Cardiac septum (tissue), 1 donor: ENCODE results near the gene CDH11. TPM values are rescaled to one million over a fixed set of nuclear protein-coding genes. Genes with fewer than 3 reads are reported as not detected.

Source experiments
- DNase-seq: peaks from one replicate; pipeline ENCODE4 v3.0.0-alpha.2; 2020; ENCODE audit warnings: low spot score
- intact Hi-C: fragments of 100-400 bp; cut with DNase I; formaldehyde crosslinking; loops from one replicate; pipeline ENCODE4 v1.14.0; 2022
- total RNA-seq: library from RNA; stranded (reverse); fragmentation: NEBNext Ultra II Directional; extraction: Animal tissue kit (Norgen Biotek cat#: 25700); gene quantifications from one replicate; pipeline ENCODE4 v1.2.1, GENCODE V29; 2021
- donor health status: DM: no; HTN: no; CAD: no.

The CDH11 gene
- total RNA-seq, 1 donor from 2014 or later, result 26.1 TPM

DNA sequence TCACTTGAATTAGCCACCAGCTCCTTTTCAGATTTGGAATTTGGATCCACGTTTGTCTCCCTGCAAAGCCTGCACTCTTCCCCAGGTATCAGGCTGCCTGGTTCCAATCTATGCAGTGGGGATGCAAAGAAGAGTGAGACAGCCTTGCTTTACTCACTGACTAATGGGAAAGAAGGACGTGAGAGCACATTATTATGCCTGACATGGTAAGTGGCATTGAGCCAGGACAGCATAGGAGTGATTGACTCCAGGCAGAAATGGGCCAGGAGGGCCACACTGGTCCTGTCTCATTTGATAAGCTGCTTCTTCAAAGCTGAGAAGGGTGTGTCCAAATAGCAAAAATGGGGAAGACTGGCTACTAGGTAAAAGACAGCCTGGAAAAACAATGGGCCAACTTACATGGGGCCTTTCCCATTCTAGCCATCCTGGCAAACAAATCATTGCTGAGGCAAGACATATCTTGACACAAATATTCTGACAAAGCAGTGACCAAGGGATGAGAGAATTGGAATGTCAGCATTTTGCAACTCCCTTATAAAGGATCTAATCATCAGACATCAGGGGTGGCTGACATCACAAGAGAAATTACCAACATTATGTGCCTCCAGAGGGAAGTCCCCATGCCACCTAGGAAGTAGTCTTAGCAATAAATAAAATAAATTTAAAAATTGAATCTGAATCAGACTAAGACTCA, 38.6 kb downstream of the CDH11 start:
- no peak for DNase-seq
- intact Hi-C loops, result no loop called here

DNA sequence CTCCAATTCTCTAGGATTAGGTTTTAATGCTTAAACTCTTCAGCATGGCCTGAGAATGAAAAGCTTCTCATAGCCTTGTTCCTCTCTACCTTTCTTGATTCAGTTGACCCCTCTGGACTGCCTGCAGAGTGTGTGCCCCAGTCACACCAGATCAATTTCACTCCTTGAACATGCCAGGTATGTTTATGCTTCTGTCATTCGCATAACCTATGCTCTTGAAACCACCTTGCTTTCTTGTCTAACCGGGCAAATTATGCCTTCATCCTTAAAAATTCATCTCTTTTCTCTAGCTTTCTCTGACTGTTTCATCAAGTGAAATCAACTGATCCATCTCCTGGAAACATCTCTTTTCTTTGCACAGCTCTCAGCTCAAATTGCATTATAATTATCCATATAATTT, 42.3 kb downstream of the CDH11 start:
- DNase-seq, result no peak
- intact Hi-C loops, result no loop called here

DNA sequence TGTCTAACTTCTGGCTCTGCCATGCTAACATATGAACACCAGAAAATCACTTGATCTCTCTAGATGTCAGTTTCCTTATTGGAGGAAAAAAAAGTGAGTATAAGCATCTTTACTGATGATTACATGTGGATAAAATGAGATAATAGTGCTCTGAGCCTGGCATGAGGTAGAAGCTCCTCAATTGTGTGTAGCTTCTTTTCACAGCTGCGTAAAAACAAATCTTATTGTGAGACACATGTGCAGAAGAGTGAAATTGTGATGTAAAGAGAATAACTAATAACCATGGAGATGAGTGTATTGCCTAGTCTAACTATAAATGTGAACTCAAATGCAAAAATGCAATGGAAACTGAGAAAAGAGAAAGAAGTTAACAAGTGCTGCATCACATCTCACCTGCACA, 44.7 kb downstream of the CDH11 start:
- intact Hi-C loops, result no loop called here
- no peak for DNase-seq

DNA sequence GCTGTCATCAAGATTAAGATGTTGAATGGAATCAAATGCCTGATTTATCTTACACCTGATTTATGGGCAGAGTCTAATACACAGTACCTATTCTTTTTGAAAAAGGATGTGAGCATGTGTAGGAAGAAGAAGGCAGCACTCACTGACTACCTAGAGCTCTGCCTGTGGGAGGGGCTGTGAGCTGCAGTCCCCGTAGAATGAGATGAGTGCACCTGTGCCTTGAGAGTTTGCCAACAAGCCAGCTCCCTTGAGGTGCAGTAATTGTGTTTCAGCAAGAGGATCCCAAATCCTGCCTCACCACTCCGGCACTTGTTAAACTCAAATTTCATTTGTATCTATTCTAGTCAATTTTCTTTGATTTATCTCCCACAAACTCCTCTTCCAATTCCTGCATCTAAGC, 46.0 kb downstream of the CDH11 start:
- no peak for DNase-seq
- intact Hi-C loops, result no loop called here

DNA sequence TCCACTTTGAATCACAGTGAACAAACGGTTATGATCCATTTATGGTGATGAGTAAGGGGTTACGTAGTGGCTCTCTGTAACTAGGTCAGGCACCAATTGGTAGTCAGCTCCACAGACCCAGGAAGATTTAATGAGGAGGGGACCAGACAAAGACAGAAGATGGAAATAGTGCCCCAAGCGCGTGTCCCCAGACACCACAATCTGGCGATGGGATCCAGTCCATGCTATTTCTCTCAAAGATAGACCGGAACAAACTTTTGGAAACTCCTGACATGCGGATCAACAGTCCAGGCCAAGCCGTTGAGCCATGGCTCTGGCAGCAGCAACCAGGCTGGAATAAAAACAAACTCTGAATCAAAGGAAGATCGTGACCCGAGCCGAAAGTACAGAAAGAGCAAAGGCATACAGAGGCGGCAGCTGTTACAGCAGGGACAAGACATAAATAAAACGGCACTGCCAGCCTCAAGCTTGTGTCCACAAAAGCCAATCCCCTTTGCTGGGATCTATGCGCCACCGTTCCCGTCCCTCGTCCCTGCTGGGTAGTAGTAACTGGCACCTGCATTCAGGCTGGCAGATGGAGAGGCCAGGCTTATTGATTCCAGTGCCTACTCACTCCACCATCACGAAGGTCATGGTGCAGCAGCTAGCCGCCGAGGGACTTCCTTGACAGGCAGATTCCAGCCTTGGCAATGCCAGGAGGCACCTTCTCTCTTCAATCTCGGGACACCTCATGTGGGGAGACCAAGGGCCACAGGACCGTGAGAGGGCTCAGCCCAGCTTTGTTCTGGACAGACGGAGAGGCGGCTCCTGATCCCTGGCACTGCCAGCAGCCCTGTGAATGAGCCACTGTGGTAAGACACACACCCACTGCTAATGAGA, 50.2 kb downstream of the CDH11 start:
- no peak for DNase-seq
- intact Hi-C loops, result loop anchor here (5.0 kb wide), 1 partner anchor 46 kb away; no protein-coding TSS in a partner anchor

DNA sequence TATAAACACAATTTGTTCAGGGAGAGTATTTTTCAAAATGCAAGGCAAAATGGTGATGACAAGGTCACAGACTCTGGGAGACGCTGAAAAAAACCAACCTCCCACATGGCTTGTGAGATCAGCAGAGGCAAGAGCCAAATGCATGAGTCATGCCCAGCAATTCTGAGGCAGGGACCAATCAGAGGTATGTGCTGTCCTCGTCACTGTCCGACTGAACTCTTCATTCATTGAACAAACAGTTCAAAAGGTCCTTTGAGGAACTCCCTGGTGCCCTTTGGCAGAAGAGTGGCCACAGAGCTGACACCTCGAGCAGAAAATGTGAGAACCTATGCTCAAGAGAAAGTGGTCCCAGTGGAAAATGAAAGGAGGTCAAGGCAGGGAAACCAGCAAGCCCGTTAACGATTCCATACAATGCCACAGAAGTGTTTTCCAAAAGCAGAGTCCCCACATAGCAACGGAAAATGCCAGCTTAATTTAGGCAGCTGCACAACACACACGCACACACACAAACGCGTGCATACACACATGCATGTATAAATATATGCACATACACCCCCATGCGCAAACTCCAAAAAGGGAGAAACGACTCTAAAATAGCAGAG, 50.9 kb downstream of the CDH11 start:
- intact Hi-C loops, result loop anchor here (5.0 kb wide), 1 partner anchor 46 kb away; no protein-coding TSS in a partner anchor
- no peak for DNase-seq

DNA sequence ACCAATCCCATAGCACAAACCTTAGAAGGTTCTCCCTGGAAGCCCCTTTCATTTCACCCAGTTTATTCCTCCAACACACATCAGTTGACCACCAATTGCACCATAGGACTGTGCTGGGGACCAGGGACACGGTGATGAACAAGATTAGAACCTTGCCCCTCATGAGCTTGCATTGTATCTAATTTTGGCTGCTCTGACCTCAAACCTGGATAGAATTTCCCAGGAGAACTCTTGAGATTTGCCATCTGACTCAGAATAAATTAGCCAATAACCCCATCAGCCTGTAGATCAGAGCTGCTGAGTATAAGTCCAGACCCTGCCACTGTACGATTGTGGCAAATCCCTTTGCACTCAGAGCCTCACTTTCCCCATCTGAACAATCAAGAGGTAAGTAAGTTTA, 52.1 kb downstream of the CDH11 start:
- no peak for DNase-seq
- intact Hi-C loops, result loop anchor here (5.0 kb wide), 1 partner anchor 48 kb away; no protein-coding TSS in a partner anchor

DNA sequence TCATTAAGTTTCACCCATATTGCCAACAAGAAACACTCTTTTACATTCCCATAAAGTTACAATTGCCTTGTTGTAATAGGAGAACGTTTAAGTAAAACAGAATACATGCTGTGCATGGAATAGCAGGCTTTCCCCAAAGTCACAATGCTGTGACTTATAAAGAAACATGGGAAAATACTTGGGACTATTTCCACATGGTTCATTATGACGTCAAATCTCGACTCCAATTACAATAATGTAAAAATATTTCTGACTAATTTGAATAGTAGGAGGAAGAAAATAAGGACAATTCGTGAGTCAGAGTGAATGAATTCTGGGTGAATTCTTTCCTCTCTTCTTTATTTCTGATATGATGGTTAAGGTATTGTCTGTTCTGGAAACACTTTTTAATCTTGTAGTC, 52.8 kb downstream of the CDH11 start:
- intact Hi-C loops, result no loop called here
- no peak for DNase-seq

DNA sequence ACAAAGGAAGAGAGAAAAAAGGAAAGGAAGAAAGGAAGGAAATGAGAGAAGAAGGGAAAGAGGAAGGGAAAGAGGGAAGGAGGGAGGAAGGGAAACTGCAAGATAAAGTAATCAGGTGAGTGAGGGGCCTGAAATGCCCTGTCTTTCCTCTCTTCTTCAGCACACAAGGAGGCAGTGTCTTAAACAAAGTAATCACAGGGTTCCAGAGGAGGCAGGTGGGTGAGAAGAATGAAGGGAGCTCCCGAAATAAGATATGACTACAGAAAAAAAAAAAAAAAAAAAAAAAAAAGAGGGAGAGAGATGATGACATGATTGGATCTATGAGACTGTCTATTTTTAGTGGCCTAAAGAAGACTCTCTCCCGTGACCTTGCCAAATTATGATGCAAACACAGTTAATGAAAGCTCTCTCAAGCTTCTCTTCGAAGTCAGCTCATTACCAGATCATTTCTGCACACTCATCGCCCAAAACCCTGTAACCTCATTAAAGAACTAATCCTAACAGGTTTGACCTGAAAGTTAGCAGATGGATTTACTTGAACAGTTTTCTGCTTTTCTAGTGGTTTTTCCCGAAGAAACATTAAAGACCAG, 53.6 kb downstream of the CDH11 start:
- no peak for DNase-seq
- intact Hi-C loops, result no loop called here

DNA sequence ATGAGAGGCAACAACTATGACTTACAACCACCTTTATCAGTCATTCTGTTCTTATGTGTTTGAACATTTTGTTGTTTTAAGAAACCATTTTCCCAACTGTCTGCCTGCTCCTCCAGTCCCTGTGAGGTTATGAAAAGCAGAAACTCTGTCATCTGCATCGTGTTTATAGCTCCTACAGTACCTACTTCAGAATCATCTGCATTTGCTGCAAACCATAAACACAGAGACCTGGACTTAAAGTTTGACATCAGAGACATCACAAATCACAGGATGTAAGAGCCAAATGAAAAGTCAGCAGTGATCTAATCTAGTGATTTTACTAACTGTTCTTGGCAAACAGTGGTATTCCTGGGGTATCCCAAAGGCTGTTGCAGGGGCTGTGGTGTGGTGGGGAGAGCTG, 55.2 kb downstream of the CDH11 start:
- intact Hi-C loops, result no loop called here
- no peak for DNase-seq

DNA sequence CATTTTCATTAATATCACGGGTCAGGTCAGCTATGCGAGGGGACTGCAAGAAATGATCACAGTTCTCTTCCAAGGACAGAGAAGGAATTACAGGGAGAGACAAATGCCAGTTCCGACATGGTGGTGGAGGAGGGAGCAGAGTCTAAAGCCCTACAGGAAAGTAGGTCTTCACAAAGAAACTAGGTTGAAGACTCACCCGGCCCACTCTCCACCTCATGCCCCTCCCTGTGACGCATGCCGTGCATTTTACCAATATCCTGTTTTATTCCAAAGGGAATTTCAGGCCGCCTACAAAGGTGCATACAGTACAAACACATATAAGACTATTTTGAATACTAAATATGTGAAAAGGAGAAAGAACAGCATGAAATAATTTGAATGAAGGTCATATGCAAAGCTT, 56.8 kb downstream of the CDH11 start:
- DNase-seq, result no peak
- intact Hi-C loops, result no loop called here

DNA sequence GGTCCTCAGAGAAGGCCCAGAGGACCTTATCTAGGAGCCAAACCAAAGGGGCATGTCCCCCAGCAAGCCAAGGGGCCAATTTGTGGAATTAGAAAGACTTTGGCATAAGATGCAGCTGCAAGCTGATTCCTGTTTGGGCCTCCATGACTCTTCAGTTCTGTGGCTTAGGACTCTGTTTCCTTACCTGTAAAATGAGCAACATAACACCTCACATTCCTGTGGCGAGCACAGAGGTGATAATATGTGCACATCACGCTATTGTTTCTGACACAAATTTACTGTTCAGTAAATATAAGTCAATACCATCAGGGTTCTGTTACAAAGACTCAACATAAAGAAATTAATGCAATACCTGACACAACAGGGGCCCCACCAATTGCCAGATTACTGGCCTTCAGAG, 57.7 kb downstream of the CDH11 start:
- intact Hi-C loops, result no loop called here
- DNase-seq, result no peak

DNA sequence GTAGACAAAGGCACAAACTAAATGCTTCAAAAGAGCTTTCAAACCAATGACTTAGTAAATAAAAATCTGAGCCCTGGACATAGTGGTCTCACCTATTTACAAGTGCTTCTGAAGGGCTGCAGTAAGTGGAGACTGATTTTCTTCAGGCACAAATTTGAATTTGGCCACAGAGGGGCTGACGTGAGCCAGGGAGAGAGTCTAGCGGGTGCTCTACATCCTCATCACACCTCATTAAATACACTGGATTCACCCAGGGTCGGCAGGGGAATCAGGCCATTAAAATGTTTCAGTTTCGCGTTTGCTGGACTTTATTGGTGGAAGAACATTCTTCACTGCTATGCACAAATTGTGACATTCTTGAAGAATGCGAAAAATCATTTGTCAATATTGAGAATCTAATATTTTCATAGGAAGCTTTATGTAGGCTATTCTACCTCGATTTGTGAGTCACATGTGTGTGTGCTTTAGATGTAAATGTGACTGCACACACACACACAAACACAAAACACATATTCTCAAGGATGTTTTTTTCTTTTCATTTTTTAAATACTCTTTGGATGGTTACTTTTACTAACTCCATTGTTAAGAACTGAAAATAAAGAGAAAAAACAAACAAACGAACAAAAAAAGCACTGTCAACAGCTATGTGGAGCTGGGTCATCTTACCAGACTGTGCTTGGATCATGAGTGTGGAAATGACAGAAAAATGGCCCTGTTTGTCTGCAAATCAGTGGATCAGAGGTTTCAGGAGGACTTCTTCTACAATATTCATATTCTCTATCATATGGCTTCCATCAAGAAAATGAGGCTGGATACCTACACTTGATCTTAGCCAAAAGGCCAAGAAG, 58.9 kb downstream of the CDH11 start:
- intact Hi-C loops, result no loop called here

DNA sequence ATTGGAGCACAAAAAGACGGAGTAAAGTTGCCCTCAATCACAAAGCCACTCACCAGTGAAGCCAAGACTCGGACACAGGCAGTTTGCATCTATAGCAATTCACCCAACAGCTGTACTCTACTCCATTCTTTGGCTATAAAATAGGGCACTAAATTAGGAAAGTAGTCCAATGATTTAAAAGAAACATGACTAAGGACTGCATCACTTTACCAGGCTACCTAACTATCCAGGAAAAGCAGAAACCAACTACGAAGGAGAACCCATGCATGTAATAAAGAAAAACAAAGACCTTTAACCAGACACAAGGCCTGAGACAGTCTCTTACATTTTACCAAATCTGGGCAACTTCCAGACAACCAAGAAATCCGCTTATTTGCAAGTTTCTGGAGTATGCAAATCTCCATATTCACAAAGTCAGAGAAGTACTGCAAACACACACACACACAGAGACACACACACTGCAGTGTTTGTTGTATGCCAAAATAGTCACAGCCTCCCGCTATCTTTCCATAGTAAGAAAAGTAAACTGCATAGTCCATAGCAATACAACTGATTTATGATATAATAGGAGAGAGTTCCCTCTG, 59.8 kb downstream of the CDH11 start:
- intact Hi-C loops, result no loop called here

More for the DNA sequence above, 58.9 kb downstream of the CDH11 start:
- DNase-seq, result no peak

DNA sequence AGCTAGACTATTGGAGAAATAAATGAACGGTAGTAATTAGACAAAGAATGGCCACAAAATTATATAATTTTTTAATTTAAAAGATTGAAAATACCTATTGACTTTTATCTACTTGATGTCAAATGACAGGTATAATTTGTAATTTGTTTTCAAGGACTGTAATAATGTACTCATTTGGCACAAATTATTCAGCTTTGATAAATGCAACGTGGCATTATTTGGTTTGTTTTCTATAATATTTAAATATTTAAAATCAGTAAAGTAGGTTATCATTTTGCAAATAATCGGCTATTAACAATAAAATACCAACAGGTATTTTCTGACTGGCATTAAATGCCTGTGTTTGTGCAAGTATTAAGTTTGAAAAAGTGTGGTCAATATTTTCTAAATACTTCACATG, 60.6 kb downstream of the CDH11 start:
- DNase-seq, result no peak
- intact Hi-C loops, result no loop called here

More for the DNA sequence above, 59.8 kb downstream of the CDH11 start:
- no peak for DNase-seq

DNA sequence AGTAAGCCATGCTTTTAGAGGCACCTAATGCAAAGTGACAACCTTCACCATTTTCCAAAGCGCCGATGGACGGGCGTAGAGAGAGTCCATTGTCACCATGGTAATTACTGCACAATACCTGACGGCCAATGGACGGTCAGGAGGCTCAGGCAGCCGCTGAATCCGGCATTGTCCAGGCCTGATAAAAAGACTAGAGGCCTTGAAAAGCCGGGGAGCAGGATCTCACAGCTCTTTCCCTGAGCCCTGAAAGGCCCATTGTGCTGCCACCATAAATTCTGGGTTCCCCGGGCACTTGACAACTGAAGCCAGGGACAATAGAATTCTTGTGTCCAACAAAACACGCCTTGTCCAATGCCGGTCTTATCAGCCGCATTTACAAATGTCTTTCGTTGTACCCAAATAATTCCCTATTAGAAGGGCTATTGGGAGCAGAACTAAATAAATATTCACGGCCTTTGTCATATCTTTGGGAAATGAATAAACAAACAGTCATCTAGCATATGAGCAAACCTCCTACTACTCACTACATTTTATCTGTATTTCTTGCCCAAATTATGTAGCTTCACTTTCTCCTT, 62.4 kb downstream of the CDH11 start:
- intact Hi-C loops, result no loop called here
- no peak for DNase-seq

DNA sequence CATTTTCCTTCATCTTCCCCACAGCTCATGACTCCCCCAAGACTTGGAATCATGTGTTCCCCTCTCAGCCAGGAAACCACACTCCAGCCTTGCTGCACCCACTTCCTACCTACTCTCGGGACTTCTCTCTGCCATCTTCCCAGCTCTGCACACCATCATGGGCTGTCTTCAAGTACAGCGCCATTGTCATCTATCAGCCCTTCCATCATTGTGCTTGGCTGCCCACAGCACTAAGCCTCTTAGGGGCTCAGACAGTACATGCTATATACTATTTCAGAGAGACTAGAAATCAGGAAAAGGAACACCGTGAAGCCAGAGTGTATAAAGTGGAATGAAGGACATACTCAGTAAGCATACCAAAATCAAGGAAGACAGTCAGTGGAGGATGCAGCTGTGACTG, 64.7 kb downstream of the CDH11 start:
- no peak for DNase-seq
- intact Hi-C loops, result no loop called here

DNA sequence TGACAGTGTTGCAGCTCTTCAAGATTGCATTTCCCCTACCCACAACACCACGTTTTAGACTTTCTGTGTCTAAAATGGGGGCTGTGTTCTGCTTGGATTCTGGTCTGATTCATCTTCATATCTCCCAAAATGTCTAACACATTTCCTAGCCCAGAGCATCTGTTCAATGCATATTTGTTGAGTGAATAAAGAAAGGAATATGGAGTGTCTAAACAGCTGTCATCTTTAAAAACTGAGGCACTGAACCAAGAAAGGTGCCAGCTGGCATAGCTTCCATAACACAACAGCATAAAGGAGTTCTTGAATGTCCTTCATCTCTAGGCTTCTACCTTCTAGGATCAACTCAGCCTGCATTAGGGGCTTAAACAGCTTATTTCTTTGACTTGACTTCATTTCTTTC, 67.4 kb downstream of the CDH11 start:
- intact Hi-C loops, result no loop called here
- DNase-seq, result no peak

DNA sequence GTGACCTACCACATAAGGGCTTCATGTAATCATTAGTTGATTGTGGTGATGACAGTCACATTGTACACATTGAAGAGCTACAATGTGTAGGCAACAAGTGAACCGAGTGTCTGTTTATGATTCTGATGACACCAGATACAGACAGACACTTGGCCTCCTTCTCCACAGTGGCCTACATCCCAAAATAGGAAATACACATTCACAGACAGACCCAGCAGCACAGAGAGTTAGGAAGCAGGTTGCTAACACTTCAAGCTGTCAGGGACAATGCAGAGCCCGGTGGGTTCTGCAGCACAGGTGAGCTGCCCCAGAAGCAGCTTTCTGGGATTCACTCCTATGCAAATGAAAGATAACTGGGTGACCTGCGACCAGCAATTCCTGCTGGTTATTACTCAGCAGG, 72.2 kb downstream of the CDH11 start:
- intact Hi-C loops, result no loop called here
- no peak for DNase-seq
